HG02938 (cell line): ENCODE measurements around the gene LYAR.

Source experiments
- ATAC-seq: cut with Tn5 transposase; IDR thresholded peaks from one replicate; pipeline ENCODE4 v1.9.1; 2021; ENCODE audit warnings: mild to moderate bottlenecking, moderate library complexity; ENCODE audit not compliant: unreplicated experiment

The LYAR gene

GRCh38 chr4:4289941-4290850 lies at the start of gene LYAR, which contains the start of gene ZBTB49:
Gene LYAR, minus strand, starts transcription at chr4:4290154. Its CDS starts 6,412 bp downstream, at chr4:4283742.
Gene ZBTB49, plus strand, starts transcription at chr4:4290251. Its CDS starts 9,695 bp downstream, at chr4:4299946.
- peak; percentile 88 for ATAC-seq

GRCh38 chr4:4339504-4340085 lies 49.6 kb upstream of the LYAR start:
- ATAC-seq = no peak

- no peak for ATAC-seq
These were observed 48.5 kb upstream of the LYAR start for GRCh38 chr4:4338210-4339001.

GRCh38 chr4:4334798-4335520 lies 45.0 kb upstream of the LYAR start:
- ATAC-seq = no peak

- ATAC-seq = no peak
These were observed 43.3 kb upstream of the LYAR start for GRCh38 chr4:4333265-4333706.

- no peak for ATAC-seq
These were observed 42.6 kb upstream of the LYAR start for GRCh38 chr4:4332529-4332928.

GRCh38 chr4:4330794-4331193 lies 40.8 kb upstream of the LYAR start:
- no peak for ATAC-seq

GRCh38 chr4:4329496-4329895 lies 39.5 kb upstream of the LYAR start:
- ATAC-seq = no peak

GRCh38 chr4:4328840-4329239 lies 38.9 kb upstream of the LYAR start:
- no peak for ATAC-seq

- no peak for ATAC-seq
These were observed 38.3 kb upstream of the LYAR start for GRCh38 chr4:4328206-4328605.

- ATAC-seq = no peak
These were observed 37.7 kb upstream of the LYAR start for GRCh38 chr4:4327652-4328121.

GRCh38 chr4:4326166-4326565 lies 36.2 kb upstream of the LYAR start:
- no peak for ATAC-seq

- ATAC-seq = no peak
These were observed 35.4 kb upstream of the LYAR start for GRCh38 chr4:4325321-4325720.

- no peak for ATAC-seq
These were observed 34.0 kb upstream of the LYAR start for GRCh38 chr4:4323705-4324534.

- no peak for ATAC-seq
These were observed 32.2 kb upstream of the LYAR start for GRCh38 chr4:4321951-4322688.

- ATAC-seq = no peak
These were observed 31.2 kb upstream of the LYAR start for GRCh38 chr4:4320951-4321714.

GRCh38 chr4:4320528-4320927 lies 30.6 kb upstream of the LYAR start:
- ATAC-seq = no peak

GRCh38 chr4:4317496-4318232 lies 27.7 kb upstream of the LYAR start:
- ATAC-seq = no peak
